HepG2 (cell line): Measurements from ENCODE around the gene MGST2. TPM values are rescaled to one million over a fixed set of nuclear protein-coding genes. Genes with fewer than 3 reads are reported as not detected.

Experiments
- ATAC-seq: fragments of 200-7000 bp; cut with Tn5 transposase; 3 replicates; pipeline ENCODE4 v1.9.1; 2020; ENCODE audit warnings: mild to moderate bottlenecking, moderate library complexity
- BruUV-seq: library from RNA; stranded (reverse); fragments of 400-500 nt; replicated peaks from 2 replicates; lab custom pipeline; 2021; lab: Mats Ljungman, UMichigan
- CTCF ChIA-PET: fragments of 300-600 bp; formaldehyde crosslinking; extraction: SDS; loops from one replicate; lab custom pipeline; 2021; ENCODE audit warnings: low total read pairs, inconsistent platforms, low intra/inter-chr PET ratio; lab: Yijun Ruan, JAX
- POLR2A ChIA-PET: fragments of 350-600 bp; sonication (Branson Sonifier 250); formaldehyde crosslinking; loops from one replicate; lab custom pipeline; 2020; ENCODE audit warnings: antibody characterized with exemption, inconsistent platforms; lab: Yijun Ruan, JAX
- DNase-seq: peaks from one replicate; pipeline ENCODE4 v3.0.0-alpha.2; 2015; ENCODE audit warnings: low spot score
- FAIRE-seq: peaks from 3 replicates; lab custom pipeline; 2011; peaks lifted over from hg19 to GRCh38; lab: Jason Lieb, UNC
- H2AFZ ChIP-seq: one replicate; pipeline ENCODE4 v1.6.1; 2011; ENCODE audit warnings: low read length, inconsistent platforms
- H3K27ac ChIP-seq: fragments of 300-600 bp; 3 replicates; pipeline ENCODE4 v1.8.0; 2011; ENCODE audit warnings: mixed run types, mild to moderate bottlenecking, mixed read lengths, low read length, inconsistent platforms; ENCODE audit not compliant: insufficient read depth; ENCODE audit errors: extremely low read length
- H3K27me3 ChIP-seq, 2 experiments: fragments of 200-600 bp in 1 of 2; 2 replicates in 1 of 2; 3 replicates in 1 of 2; pipeline versions ENCODE4 v1.6.0 to v1.8.0; 2011; ENCODE audit warnings: low read length in 2 of 2, mild to moderate bottlenecking in 2 of 2, moderate library complexity in 2 of 2, inconsistent platforms in 1 of 2; ENCODE audit not compliant: insufficient read depth in 2 of 2, control insufficient read depth in 1 of 2
- H3K36me3 ChIP-seq, 2 experiments: fragments of 200-600 bp in 1 of 2; replicated peaks in 1 of 2; 2 replicates in 1 of 2; 3 replicates in 1 of 2; pipeline versions ENCODE4 v1.5.1 to v1.8.0; 2011; ENCODE audit warnings: low read length in 2 of 2, inconsistent platforms in 1 of 2; ENCODE audit not compliant: insufficient read depth in 2 of 2, control insufficient read depth in 1 of 2
- H3K4me1 ChIP-seq: 2 replicates; pipeline ENCODE4 v1.5.1; 2012; ENCODE audit warnings: low read length, inconsistent platforms; ENCODE audit not compliant: insufficient read depth
- H3K4me2 ChIP-seq: 2 replicates; pipeline ENCODE4 v1.6.0; 2011; ENCODE audit warnings: low read depth, low read length, inconsistent platforms
- H3K4me3 ChIP-seq, 3 experiments: fragments of 200-600 bp in 1 of 3; sonication (generic), shearing (Covaris generic) in 1 of 3; replicated peaks in 1 of 3; 2 replicates each; pipeline ENCODE4 v1.5.1; 2011 to 2016; ENCODE audit warnings: low read length in 3 of 3, inconsistent platforms in 2 of 3, low read depth in 2 of 3, mild to moderate bottlenecking in 2 of 3, control low read depth in 1 of 3, mixed read lengths in 1 of 3; ENCODE audit not compliant: insufficient read depth in 1 of 3
- H3K79me2 ChIP-seq: one replicate; pipeline ENCODE4 v1.6.1; 2011; ENCODE audit warnings: low read length, inconsistent platforms; ENCODE audit not compliant: insufficient read depth
- H3K9ac ChIP-seq: 2 replicates; pipeline ENCODE4 v1.6.0; 2011; ENCODE audit warnings: mild to moderate bottlenecking, low read depth, low read length, inconsistent platforms; ENCODE audit not compliant: insufficient read depth
- H3K9me3 ChIP-seq: 2 replicates; pipeline ENCODE4 v1.5.1; 2012; ENCODE audit warnings: mild to moderate bottlenecking, low read length
- H4K20me1 ChIP-seq: 2 replicates; pipeline ENCODE4 v1.6.0; 2011; ENCODE audit warnings: inconsistent platforms, mild to moderate bottlenecking, low read length, moderate library complexity; ENCODE audit not compliant: insufficient read depth
- CCAR2 ChIP-seq: fragments of 200-400 bp; formaldehyde crosslinking; optimal IDR thresholded peaks from 2 replicates; pipeline ENCODE3; 2018; ENCODE audit warnings: low read depth, mild to moderate bottlenecking, low read length, moderate library complexity
- CENPT ChIP-seq: sonication (generic); formaldehyde crosslinking; IDR thresholded peaks from 2 replicates; pipeline ENCODE4 v1.8.0; 2022; ENCODE audit warnings: low read depth, mild to moderate bottlenecking, moderate library complexity, missing genetic modification reagents
- JDP2 ChIP-seq: sonication (generic); formaldehyde crosslinking; IDR thresholded peaks from 2 replicates; pipeline ENCODE4 v1.8.1; 2022; ENCODE audit warnings: missing genetic modification reagents, borderline replicate concordance
- KIAA2018 ChIP-seq: sonication (generic); formaldehyde crosslinking; IDR thresholded peaks from 2 replicates; pipeline ENCODE4 v1.5.0; 2020; ENCODE audit warnings: mild to moderate bottlenecking, missing genetic modification reagents, borderline replicate concordance
- SMAD9 ChIP-seq: sonication (generic); formaldehyde crosslinking; IDR thresholded peaks from 2 replicates; pipeline ENCODE4 v1.5.1; 2020; ENCODE audit warnings: mild to moderate bottlenecking, missing genetic modification reagents
- ZBTB7A ChIP-seq: sonication (generic); formaldehyde crosslinking; IDR thresholded peaks from 2 replicates; pipeline ENCODE4 v1.8.0; 2022; ENCODE audit warnings: mild to moderate bottlenecking, missing genetic modification reagents
- ZEB1 ChIP-seq: IDR thresholded peaks from 2 replicates; pipeline ENCODE4 v1.6.1; 2012; ENCODE audit warnings: mild to moderate bottlenecking, low read depth, inconsistent platforms; ENCODE audit not compliant: insufficient replicate concordance
- ZNF142 ChIP-seq: sonication (generic); formaldehyde crosslinking; IDR thresholded peaks from 2 replicates; pipeline ENCODE4 v1.4.0; 2020; ENCODE audit warnings: missing genetic modification reagents
- WGBS: methylation state at CpG from one replicate; pipeline ENCODE4 v1.1.6; 2017; ENCODE audit warnings: low lambda C conversion rate; 5-methylcytosine and 5-hydroxymethylcytosine counted together
- in situ Hi-C: cut with HindIII; loops from 2 replicates; pipeline ENCODE4 v1.10.0; 2017; ENCODE audit warnings: low pct_unique_long_range_greater_than_20kb; ENCODE audit not compliant: extremely low pct_ligation_motif_present
- intact Hi-C: fragments of 100-400 bp; cut with micrococcal nuclease; formaldehyde crosslinking; loops from one replicate; pipeline ENCODE4 v1.10.0; 2022; ENCODE audit not compliant: unreplicated experiment
- polyA plus RNA-seq, 8 experiments: library from polyadenylated mRNA; depleted of rRNA in 3 of 8; stranded (reverse) in 7 of 8; unstranded in 1 of 8; fragments of >200 nt; fragmentation: Illumina TruSeq in 4 of 8; extraction: Trizol in 4 of 8; gene quantifications; 2 replicates each; pipeline versions ENCODE4 v1.2.1 to v1.2.3, GENCODE V29; 2011 to 2016; ENCODE audit warnings: low read depth in 4 of 8, missing spikeins in 1 of 8, mixed read lengths in 1 of 8; ENCODE audit not compliant: insufficient read depth in 1 of 8
- total RNA-seq, 5 experiments: library from RNA; depleted of rRNA; stranded (reverse); fragments of >200 nt; fragmentation: Illumina TruSeq; extraction: Trizol; gene quantifications; 2 replicates each; pipeline ENCODE4 v1.2.3, GENCODE V29; 2016; ENCODE audit warnings: low read depth in 1 of 5

MGST2 gene
- total and polyA plus RNA-seq, 2 of the 13 experiments (the other 11 are each of a cell fraction or from before 2014, with no cell fraction given), result 205 to 416 TPM

GRCh38 chr4:139663561-139664138 is 2.0 kb upstream of the MGST2 start:
- WGBS, result 89% methylated on average over 1 of the region's 1 CpG
- H3K27ac ChIP-seq, result peak overlapping the region; percentile 95
- TF ChIP-seq CENPT (CRISPR knock-in tag), result no peak
- TF ChIP-seq JDP2 (CRISPR knock-in tag), result no peak
- TF ChIP-seq ZEB1, result no peak
- no peak for TF ChIP-seq ZBTB7A
- no peak for TF ChIP-seq SMAD9
- no peak for TF ChIP-seq KIAA2018
- TF ChIP-seq ZNF142 (CRISPR knock-in tag), result no peak
- TF ChIP-seq CCAR2, result no peak

More at GRCh38 chr4:139663561-139664138, 2.0 kb upstream of the MGST2 start:
- FAIRE-seq (no peak), ATAC-seq (no peak), DNase-seq (no peak)
- ChIA-PET POLR2A (interaction anchor here (3.7 kb wide), 1 partner anchor 28 kb away, joined by 59 read pairs; no protein-coding TSS in a partner anchor), CTCF (no interaction called here)
- H3K79me2 ChIP-seq, result peaks cover 34% of the 10 kb centered on the region
- H3K27me3 ChIP-seq, result no peaks in the 10 kb centered on the region; a peak in 1 of 5 replicates
- H3K4me1 ChIP-seq, result peaks cover 82% of the 10 kb centered on the region
- no peaks in the 10 kb centered on the region for H3K36me3 ChIP-seq
- no peak overlapping the region for H3K4me2 ChIP-seq
- H3K4me3 ChIP-seq, result no peak overlapping the region
- H4K20me1 ChIP-seq, result peaks cover 2% of the 10 kb centered on the region; the same call in 1 of the 2 replicates
- no peaks in the 10 kb centered on the region for H3K9me3 ChIP-seq
- intact Hi-C loops, result loop anchor here (10.0 kb wide), 1 partner anchor 181 kb away; no protein-coding TSS in a partner anchor
- H2AFZ ChIP-seq, result no peak overlapping the region
- in situ Hi-C loops, result no loop called here
- no peak overlapping the region for H3K9ac ChIP-seq
- no TSS peak for BruUV-seq
